HG03565 (cell line): Measurements from ENCODE around the gene LHPP.

Experiments used
- ATAC-seq: cut with Tn5 transposase; IDR thresholded peaks from one replicate; pipeline ENCODE4 v1.9.1; 2021; ENCODE audit warnings: mild to moderate bottlenecking, moderate library complexity; ENCODE audit not compliant: unreplicated experiment

LHPP gene

DNA sequence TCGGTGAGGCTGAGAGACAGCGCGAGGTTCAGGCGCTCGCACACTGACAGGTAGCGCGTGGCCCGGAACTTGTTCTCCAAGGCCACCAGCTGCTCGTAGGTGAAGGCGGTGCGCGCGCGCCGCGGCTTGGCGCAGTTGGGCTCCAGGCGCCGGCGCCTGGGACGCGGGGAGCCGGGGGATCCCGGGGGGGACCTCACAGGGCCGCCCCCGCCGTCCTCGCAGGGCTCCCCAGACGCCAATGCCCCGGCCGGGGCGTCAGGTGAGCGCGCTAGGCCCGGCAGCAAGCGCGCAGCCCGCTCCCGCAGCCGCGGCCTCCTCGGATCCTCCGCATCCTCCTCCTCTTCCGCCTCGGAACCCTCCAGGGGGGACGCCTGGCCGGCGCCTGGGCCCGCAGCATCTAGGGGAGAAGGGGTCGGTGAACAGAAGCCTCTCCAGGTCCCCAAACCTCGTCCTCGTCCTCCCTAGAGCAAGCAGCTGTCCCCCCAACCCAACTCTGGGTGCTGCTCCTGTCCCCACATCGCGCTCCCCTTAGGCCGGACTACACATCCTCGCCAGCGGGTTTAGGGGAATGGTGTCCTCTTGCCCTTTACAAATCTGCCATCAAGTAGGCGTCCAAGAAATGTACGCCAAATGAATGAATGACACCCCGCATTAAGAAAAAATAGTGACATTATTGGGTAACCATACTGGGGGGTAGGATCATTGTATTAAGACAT lies 13.7 kb upstream of the LHPP start:
- ATAC-seq, result no peak

DNA sequence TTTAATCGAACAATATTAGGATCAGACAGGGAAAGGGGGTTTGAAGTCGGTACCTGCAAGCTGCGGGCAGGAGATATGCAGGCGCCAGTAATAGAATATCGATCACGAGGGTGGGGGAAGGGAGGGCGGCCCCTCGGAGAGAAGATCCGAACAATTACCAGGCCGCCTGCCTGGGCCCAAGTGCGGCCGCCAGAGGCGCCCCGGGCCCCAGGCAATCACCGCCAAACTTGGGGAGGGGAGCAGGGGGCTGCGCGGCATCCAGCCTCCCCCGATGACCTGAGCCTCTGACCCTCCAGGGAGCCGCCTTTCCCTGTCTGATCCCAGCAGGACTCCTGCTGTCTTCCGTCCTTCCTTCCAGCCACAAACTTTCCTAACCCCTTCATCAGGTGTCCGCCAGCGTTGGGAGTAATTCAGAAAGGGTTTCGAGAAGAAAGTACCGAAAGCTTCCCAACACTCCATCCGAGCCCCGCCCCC lies 12.9 kb upstream of the LHPP start:
- ATAC-seq, result no peak

DNA sequence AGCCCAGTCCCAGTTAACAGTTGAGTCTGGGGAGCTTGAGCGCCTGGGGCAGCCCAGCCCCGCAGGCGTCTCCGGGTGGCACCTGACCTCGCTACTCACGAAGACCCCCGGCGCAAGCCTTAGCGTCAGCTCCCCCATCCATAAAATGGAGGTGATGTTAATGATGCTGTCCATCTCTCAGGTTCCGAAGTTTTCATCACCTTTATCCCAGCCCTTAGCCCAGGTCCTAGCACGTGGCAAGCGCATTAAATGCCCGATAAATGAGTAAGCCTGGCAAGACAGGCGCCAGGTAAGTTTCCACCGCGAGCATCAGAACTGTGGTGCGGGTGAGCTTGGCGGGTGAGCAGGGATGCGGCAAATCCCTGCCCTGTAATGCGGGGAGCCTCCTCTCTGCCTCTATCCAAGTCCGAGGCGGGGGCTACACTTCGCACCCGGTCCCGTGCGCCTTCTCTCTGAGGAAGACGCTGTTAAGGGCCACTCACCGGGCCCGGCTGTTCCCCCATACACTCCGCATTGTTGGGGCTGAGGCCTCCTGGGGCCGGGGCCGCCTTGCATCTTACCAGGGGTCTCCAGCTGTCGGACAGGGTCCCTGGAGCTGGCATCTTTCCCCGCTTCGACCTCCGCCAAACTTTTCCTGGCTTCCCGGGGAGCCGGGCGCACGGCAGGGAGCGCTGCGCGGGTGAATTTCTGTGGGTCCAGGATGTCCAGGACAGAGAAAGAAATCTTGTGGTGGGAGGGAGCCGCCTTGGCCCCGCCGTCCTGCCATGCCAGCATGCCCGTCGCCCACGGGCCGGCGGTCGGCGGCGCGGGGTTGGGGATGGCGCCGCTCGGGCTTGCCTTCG lies 12.2 kb upstream of the LHPP start:
- no peak for ATAC-seq

DNA sequence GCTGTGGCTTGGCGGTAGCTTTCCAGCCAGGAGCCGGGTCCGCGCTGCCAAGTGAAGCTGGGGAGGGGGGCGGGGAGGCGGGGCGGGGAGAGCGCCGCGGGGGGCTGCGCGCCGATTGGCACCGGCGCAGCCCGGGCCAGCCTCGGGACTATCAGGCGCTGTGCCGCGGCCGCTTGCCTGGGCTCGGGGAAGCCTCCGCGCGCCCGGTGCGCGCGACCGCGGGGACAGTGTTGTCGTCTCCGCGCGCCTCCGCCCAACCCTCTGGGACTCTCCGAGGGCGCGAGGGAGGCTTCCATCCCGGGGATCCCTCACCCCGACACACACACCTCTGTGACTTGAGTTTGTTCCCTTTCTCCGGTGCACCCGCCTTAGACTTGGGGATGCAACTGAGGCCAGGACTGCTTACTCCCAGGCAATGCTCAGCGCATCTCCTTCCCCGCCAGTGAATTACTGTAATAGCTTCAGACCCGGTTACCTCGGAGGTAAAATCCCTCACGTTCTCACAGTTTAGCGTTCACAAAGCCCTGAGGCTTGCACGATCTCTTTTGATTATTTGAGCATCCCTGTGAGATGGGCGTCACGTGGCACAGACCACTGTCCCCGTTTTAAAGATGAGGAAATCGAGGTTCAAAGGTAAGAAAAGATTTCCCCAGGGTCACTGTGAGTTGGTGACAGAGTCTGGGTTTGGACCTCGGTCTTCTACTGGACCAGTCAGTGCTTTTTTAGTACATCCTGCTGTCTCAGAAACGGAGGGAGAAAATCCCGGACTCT lies 11.4 kb upstream of the LHPP start, which contains the start of gene NKX1-2:
Gene NKX1-2, minus strand, starts transcription at position 24 of the 771 bp plus-strand sequence. CDS start 92 bp downstream, outside the sequence.
- ATAC-seq, result no peak

DNA sequence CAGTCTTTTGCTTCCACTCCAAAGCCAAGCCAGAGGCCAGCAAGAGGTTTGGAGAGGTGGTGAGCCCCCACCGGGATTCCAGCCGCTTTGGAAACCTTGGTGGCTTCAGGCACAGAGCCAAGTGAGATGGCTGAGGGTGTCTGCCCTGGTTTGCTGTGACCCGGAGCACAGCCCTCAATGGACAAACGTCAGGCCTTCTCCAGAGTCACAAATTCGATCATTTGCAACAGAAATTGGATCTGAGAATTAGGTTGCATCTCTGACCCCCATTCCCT lies 10.9 kb upstream of the LHPP start:
- no peak for ATAC-seq

DNA sequence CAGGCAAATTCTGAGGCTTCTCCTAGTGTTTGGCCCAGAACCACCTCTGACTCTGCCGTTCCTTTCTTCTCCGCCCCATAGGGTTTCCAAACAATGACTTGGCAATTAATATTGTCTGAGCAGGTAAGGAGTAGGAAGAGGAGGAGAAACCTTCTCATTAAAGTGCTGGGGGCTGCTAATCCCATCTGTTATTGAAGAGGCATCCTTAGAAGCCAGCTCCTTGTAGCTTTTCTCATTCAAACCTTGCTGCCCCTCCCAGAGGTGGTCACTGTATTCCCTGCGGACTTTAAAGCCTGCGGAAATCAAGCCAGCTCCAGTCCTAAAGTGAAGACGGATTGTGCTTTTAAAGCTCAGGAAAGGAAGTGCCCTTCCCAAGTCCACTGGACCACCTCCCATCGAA lies 10.3 kb upstream of the LHPP start:
- no peak for ATAC-seq

DNA sequence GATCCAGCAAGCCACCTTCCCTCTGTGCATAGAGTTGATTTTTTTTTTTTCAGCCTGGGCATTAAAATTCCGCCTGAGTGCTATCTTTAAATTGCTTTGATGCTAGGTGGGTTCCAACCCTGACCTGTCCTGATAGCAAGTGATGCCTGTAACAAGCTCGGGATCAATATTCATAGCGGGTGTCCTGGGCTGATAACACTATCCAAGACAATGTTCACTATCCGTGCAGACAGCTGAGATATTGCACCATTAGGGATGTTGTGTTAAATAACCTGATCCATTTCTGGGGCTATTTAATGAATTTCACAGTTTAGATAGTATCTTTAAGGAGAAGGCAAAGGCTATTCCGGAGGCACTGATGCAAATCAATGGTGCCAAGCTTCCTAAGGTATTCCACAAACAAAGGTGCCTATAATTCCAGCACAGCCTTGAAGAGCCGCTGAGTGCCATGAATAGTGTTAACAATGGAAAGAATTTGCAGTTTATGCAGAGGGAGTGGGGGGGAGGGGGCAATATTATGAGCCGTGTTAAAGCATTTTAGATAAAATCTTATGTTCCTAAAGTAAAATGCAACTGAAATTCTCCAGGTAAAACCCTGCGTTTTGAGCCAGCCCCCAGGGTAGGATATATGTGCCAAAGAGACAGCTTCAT lies 7.5 kb upstream of the LHPP start:
- no peak for ATAC-seq

DNA sequence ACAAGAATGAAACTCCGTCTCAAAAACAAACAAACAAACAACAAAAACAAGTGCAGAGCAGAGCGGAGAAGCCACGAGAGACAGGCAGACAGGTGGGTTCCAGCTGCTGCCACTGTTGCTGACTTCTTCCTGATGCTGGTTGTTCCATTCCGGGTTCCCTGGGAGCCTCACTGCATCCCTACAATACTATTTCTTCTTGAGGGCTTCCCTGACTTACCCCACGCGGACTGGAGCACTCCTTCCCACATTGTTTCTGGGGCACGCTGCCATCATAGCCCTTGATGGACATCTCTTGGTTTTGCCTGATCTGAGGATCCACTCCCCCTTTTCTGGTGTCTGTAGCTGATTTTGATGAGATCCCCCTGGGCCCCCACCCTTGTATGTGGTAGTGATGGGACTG lies 6.2 kb upstream of the LHPP start:
- no peak for ATAC-seq

DNA sequence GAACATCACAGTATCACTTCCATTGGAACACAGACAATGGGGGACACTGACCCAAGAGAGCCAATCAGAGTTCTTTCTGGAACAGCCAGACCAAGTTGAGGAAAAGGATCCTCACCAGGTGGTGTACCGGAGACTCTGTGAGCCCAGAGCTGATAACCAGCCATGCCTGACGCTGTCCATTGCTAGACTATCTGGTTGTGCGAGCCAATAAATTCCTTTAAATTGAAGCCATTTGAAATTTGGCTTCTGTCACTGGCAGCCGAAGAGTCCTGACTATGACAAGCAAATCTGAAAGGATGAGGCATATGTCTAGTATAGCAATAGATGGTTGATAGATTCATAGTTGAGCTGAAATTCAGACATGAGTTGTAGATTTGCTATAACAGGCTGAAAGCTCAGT lies 3.1 kb upstream of the LHPP start:
- ATAC-seq, result no peak

DNA sequence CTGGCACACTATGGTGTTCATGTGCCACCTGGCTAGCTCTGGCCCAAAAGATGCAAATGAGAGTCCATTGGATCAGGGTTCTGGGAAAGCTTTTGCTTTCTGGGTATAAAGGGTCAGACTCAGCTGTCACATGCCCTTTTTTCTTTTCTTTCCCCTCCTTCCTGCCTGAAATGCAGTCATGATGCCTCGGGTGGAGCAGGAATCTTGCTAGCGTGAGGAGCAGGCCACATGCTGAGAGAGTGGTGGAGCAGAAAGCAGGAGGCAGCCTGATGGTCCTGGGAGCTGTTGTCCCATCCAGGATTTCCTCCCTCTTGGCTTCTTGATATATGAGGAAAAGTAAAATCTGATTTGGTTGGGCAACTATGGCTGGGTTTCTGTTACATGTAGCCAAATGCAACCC lies 2.7 kb upstream of the LHPP start:
- ATAC-seq, result no peak

DNA sequence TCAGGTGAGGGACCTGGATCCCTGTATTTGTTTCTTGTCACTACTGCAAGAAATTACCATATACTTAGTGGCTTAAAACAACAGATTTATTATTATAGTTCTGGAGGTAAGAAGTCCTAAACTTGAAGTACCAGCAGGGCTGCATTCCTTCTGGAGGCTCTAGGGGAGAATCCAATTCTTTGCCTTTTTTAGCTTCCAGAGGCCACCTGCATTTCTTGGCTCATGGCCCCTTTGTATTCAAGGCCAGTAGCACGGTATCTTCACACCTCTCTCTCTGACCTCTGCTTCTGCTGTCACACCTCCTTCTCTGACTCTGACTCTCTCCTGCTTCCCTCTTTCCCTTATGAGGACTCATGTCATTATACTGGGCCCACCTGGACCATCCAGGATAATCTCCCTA lies 2.2 kb upstream of the LHPP start:
- ATAC-seq, result no peak

DNA sequence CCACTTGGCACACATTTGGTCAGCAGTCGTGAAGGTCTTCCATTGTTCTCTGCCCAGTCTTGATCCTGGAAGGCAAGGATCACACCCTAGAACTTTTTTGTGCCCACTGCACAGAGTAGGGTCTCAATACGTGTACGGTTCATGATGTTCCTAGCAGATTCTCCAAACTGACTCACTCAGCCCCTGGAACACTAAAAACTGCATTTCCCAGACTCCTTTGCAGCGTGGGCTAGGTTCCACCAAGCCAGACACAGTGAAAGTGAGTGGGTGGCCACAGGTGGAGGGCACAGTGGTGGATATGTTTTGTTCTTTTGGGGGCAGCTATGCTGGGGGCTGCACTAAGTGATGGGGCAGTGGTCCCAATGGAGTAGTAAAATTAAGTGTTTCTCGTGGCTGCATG lies 1.5 kb upstream of the LHPP start:
- no peak for ATAC-seq

DNA sequence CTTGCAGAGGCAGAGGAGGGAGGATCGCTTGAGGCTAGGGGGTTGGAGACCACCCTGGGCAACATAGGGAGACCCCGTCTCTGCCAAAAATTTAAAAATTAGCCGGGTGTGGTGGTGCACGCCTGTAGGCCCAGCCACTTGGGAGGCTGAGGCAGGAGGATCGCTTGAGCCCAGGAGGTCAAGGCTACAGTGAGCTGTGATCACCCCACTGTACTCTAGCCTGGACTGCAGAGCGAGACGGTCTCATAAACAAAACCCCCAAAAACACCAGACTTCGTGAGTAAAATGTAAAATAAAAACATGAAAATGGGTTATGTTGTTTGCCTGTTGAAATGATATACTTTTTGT lies 699 bp downstream of the LHPP start:
- no peak for ATAC-seq

DNA sequence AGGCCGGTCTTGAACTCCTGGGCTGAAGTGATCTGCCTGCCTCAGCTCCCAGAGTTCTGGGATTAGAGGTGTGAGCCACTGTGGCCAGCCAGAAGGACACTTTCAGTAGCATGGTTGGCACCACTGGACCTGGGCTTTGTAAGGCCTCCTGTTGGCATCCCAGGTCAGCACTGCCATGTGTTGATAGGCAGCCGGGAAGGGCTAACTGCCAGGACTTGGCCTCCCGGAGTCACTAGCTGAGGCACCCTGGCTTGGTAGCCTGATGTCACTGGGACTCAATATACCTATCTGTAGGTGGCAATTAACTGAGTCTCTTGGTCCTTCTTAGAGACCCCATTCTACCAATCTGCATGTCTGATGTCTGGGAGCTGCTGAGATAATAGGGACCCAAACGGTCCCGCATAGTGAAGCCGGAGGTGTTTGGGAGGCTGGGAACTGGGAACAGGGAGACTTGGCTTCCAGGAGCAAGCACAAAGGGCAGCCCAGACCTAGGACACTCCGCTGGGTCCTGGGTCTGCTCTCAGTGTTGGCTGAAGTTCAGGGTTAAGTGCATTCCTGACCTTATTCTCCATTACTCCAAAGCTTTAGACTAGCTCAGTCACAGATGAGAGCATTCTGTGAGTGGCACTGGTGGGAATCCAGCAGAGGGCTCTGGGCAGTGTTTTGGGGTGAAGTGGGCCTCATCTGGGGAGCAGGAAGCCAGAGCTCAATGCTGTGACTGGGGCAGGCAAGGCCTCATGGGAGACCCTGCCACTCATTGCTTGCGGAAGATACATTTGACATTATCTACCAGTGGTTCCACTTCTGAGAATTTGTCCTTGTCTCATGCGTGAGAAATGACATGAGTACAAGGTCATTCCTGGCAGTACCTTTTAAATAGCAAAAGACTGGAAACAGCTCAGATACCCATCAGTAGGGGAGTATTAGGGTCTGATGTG lies 2.7 kb downstream of the LHPP start:
- ATAC-seq, result no peak

DNA sequence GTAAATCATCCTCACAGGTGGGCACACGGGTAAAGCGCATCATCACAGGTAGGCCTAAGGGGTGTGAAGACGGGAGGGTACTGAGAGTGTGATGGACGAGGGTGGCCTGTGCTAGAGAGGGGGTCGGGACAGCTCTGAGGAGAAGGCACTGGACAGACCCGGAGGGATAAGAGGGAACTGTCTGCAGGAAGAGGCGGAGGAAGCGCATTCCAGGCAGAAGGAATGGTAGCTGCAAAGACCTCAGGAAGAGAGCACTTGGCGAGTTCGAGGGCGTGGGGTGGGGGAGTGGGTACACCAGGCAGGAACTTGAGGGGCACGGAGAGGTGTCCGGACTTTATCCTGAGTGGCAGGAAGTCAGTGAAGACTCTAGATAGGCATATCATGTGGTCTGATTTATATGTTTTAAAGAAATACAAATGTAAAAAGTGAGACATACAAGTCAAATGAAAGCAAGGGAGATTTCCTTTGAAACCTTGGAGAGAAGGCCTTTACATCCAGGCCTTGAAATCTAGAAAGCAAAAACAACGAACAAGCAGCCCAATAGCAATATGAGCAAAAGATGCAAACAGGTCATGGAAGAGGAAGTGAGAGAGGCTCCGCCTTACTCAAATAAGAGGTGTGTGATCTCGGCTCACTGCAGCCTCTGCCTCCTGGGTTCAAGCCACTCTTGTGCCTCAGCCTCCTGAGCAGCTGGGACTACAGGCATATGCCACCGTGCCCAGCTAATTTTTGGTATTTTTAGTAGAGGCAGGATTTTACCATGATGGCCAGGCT lies 3.6 kb downstream of the LHPP start:
- ATAC-seq, result peak; percentile 38

DNA sequence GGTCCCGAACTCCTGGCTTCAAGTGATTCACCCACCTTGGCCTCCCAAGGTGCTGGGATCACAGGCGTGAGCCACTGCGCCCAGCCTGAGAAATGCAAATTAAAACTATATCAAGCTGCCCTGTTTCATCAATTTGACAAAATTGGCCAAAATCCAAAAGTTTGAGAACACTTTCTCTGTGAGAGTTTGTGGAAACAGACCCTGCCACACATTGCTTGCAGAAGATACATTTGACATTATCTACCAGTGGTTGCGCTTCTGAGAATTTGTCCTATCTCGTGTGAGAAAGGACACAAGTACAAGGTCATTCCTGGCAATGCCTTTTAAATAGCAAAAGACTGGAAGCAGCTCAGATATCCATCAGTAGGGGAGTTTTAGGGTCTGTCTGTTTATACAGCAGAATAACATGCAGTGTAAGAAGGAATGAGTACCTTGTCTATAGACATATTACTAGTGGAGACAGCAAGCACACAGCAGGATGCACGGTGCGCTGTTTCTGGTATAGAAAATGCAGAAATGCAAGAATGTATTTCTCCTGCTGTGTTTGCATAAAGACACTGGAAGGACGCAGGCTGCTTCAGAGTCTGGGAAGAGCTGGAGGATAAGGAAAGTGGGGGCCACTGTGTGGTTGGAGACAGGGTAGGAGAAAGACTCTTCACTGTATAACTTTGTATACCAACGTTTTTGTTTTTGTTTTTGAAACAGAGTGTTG lies 4.3 kb downstream of the LHPP start:
- no peak for ATAC-seq

DNA sequence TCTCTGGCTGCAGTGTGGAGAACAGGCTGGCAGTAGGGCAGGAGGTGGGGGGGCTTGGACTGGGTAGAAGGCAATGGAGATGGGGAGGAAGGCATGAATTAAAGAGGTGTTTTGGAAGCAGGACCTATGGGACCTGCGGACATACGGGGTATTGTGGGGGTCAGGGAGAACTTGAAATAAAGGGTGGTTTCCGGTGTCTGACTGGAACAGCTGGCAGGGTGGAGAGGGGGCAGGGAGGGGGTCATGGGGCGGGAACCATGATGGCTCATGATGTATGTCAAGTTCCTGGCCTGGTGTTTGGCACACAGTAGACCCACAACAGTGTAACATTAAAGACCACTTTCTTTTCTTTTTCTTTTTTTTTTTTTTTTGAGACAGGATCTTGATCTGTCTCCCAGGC lies 5.5 kb downstream of the LHPP start:
- no peak for ATAC-seq

DNA sequence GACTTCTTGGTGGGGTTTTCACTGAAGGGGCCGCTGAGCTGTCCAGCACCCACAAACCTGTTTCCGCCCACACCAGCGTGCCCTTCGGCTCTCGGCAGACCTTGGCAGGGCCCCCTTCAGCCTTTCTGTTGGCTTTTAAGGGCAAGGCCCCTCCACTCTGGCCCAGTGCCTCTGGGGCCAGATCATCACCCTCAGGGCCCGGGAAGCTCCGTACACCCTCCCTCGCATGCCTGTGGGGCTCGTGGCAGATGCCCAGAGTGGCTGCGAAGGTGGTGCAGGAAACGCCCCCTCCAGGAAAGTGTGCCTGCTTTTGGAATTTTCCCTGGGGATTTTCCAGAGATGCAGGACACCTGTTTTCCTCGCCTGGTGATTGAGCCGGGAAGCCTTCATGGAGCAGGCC lies 7.0 kb downstream of the LHPP start:
- ATAC-seq, result no peak

DNA sequence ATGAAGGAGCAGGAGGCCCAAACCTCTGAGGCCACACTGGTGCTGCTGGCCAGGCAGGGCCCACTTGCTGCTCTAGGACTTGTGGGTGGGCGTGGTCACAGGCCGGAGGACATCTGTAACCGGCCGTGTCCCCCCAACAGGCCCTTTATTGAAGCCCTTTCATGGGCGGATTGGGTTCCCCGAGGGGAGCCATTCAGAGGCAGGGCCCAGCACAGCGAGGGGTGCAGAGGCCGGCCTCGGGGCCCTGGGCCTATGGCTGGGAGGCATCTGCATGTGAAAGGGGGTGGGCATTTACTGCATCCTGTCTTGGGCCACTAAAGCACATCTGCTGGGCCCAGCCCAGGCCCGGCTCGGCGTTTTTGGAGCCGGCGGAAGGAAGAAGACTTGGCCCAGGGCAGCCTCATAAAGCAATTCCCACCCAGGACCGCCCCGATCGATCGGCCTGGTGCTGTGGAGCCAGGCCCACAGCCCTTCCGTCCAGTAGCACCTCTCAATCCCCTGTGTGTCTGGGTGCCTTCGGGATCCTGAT lies 8.4 kb downstream of the LHPP start:
- no peak for ATAC-seq
